ENCODE measurements around the gene ITGB1.

DNA sequence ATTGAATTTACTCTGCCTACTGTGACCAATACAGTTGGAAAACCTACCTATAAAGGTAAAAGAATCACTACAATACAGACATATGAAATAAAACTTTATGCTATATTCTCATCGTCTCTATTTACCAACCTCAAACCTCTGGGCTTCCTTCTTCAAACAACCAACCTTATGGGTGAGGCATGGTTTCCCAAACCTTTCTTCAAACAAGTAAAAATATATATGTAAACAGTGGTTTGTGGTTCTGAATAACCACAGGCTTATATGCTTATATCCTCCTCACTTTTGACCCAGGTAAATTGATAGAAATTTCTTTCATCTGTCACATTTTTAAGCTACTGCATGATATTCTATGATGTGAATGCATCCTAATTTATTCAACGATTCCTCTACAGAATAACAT is 103.6 kb downstream of the ITGB1 start:
- TF ChIP-seq EZH2 (IDR thresholded peaks at IDR 0.05; ENCODE audit: low read depth, unreplicated experiment), result no peak
- TF ChIP-seq, protein P1, sequence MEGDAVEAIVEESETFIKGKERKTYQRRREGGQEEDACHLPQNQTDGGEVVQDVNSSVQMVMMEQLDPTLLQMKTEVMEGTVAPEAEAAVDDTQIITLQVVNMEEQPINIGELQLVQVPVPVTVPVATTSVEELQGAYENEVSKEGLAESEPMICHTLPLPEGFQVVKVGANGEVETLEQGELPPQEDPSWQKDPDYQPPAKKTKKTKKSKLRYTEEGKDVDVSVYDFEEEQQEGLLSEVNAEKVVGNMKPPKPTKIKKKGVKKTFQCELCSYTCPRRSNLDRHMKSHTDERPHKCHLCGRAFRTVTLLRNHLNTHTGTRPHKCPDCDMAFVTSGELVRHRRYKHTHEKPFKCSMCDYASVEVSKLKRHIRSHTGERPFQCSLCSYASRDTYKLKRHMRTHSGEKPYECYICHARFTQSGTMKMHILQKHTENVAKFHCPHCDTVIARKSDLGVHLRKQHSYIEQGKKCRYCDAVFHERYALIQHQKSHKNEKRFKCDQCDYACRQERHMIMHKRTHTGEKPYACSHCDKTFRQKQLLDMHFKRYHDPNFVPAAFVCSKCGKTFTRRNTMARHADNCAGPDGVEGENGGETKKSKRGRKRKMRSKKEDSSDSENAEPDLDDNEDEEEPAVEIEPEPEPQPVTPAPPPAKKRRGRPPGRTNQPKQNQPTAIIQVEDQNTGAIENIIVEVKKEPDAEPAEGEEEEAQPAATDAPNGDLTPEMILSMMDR (conservative IDR thresholded peaks at IDR 0.05; ENCODE audit: low read depth in 2 of 2), result no peak
- TF ChIP-seq CREB1 (CRISPR knock-in tag; IDR thresholded peaks at IDR 0.05; ENCODE audit: low read depth), result no peak
- TF ChIP-seq, protein P2, sequence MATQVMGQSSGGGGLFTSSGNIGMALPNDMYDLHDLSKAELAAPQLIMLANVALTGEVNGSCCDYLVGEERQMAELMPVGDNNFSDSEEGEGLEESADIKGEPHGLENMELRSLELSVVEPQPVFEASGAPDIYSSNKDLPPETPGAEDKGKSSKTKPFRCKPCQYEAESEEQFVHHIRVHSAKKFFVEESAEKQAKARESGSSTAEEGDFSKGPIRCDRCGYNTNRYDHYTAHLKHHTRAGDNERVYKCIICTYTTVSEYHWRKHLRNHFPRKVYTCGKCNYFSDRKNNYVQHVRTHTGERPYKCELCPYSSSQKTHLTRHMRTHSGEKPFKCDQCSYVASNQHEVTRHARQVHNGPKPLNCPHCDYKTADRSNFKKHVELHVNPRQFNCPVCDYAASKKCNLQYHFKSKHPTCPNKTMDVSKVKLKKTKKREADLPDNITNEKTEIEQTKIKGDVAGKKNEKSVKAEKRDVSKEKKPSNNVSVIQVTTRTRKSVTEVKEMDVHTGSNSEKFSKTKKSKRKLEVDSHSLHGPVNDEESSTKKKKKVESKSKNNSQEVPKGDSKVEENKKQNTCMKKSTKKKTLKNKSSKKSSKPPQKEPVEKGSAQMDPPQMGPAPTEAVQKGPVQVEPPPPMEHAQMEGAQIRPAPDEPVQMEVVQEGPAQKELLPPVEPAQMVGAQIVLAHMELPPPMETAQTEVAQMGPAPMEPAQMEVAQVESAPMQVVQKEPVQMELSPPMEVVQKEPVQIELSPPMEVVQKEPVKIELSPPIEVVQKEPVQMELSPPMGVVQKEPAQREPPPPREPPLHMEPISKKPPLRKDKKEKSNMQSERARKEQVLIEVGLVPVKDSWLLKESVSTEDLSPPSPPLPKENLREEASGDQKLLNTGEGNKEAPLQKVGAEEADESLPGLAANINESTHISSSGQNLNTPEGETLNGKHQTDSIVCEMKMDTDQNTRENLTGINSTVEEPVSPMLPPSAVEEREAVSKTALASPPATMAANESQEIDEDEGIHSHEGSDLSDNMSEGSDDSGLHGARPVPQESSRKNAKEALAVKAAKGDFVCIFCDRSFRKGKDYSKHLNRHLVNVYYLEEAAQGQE (IDR thresholded peaks at IDR 0.05; ENCODE audit: unreplicated experiment), result no peak
- TF ChIP-seq NANOG (IDR thresholded peaks at IDR 0.05; ENCODE audit: borderline replicate concordance), result no peak
- TF ChIP-seq STAT1 (IDR thresholded peaks at IDR 0.05; ENCODE audit: unreplicated experiment), result no peak
- TF ChIP-seq EZH2phosphoT487 (IDR thresholded peaks at IDR 0.05; ENCODE audit: unreplicated experiment), result no peak
- TF ChIP-seq, protein P3, sequence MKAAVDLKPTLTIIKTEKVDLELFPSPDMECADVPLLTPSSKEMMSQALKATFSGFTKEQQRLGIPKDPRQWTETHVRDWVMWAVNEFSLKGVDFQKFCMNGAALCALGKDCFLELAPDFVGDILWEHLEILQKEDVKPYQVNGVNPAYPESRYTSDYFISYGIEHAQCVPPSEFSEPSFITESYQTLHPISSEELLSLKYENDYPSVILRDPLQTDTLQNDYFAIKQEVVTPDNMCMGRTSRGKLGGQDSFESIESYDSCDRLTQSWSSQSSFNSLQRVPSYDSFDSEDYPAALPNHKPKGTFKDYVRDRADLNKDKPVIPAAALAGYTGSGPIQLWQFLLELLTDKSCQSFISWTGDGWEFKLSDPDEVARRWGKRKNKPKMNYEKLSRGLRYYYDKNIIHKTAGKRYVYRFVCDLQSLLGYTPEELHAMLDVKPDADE (IDR thresholded peaks at IDR 0.05), result no peak
